Peyer's patch (tissue), 4 donors: ENCODE measurements around the gene LYL1.

Source experiments
- POLR2A ChIP-seq, 2 donors: fragments of 450-650 bp; IDR thresholded peaks; one replicate each; pipeline ENCODE4 v1.5.1; 2017; ENCODE audit warnings: antibody characterized with exemption in 2 of 2, mild to moderate bottlenecking in 2 of 2, moderate library complexity in 2 of 2
- TF ChIP-seq, protein P1 (sequence below), 6 experiments: fragments of 450-650 bp in 4 of 6; fragments of 200-600 bp in 2 of 6; sonication (generic) in 1 of 6; IDR thresholded peaks; one replicate each; pipeline ENCODE4 v1.5.1; 2017 to 2019; ENCODE audit warnings: antibody characterized with exemption in 6 of 6, mild to moderate bottlenecking in 3 of 6, moderate library complexity in 1 of 6

GRCh38 chr19:13092606-13093235 lies 9.9 kb downstream of the LYL1 start:
- TF ChIP-seq, protein P1, sequence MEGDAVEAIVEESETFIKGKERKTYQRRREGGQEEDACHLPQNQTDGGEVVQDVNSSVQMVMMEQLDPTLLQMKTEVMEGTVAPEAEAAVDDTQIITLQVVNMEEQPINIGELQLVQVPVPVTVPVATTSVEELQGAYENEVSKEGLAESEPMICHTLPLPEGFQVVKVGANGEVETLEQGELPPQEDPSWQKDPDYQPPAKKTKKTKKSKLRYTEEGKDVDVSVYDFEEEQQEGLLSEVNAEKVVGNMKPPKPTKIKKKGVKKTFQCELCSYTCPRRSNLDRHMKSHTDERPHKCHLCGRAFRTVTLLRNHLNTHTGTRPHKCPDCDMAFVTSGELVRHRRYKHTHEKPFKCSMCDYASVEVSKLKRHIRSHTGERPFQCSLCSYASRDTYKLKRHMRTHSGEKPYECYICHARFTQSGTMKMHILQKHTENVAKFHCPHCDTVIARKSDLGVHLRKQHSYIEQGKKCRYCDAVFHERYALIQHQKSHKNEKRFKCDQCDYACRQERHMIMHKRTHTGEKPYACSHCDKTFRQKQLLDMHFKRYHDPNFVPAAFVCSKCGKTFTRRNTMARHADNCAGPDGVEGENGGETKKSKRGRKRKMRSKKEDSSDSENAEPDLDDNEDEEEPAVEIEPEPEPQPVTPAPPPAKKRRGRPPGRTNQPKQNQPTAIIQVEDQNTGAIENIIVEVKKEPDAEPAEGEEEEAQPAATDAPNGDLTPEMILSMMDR (IDR thresholded peaks at IDR 0.05), result no peak
- no peak for TF ChIP-seq POLR2A (IDR thresholded peaks at IDR 0.05)
